DOHH2 (cell line): ENCODE results near the gene BDH1.

Source experiments
- H3F3A ChIP-seq: fragments of 200-600 bp; sonication (generic), shearing (Covaris generic); 2 replicates; pipeline ENCODE4 v1.6.0; 2016; ENCODE audit warnings: antibody characterized with exemption, mild to moderate bottlenecking; ENCODE audit not compliant: control insufficient read depth, insufficient read depth
- H3K27ac ChIP-seq: fragments of 200-600 bp; sonication (generic); 2 replicates; pipeline ENCODE4 v1.5.1; 2014; ENCODE audit warnings: low read depth, mild to moderate bottlenecking, low read length, moderate library complexity
- H3K27me3 ChIP-seq: fragments of 200-600 bp; sonication (generic); 2 replicates; pipeline ENCODE4 v1.6.1; 2014; ENCODE audit warnings: mild to moderate bottlenecking, low read length, mixed read lengths; ENCODE audit not compliant: control insufficient read depth
- H3K36me3 ChIP-seq: fragments of 200-600 bp; sonication (generic); 2 replicates; pipeline ENCODE4 v1.6.1; 2014; ENCODE audit warnings: mild to moderate bottlenecking, low read length, moderate library complexity, mixed read lengths; ENCODE audit not compliant: control insufficient read depth
- H3K4me1 ChIP-seq: fragments of 200-600 bp; sonication (generic); 2 replicates; pipeline ENCODE4 v1.6.1; 2014; ENCODE audit warnings: mild to moderate bottlenecking, low read length, mixed read lengths; ENCODE audit not compliant: control insufficient read depth
- H3K4me2 ChIP-seq: fragments of 200-600 bp; sonication (generic); 2 replicates; pipeline ENCODE4 v1.6.0; 2014; ENCODE audit warnings: mild to moderate bottlenecking, low read length, moderate library complexity
- H3K4me3 ChIP-seq: fragments of 200-600 bp; sonication (generic); 2 replicates; pipeline ENCODE4 v1.5.1; 2014; ENCODE audit warnings: mild to moderate bottlenecking, low read length, mixed read lengths
- H3K79me2 ChIP-seq: fragments of 200-600 bp; sonication (generic); 2 replicates; pipeline ENCODE4 v1.6.1; 2014; ENCODE audit warnings: mild to moderate bottlenecking, low read length, mixed read lengths; ENCODE audit not compliant: control insufficient read depth
- H3K9me2 ChIP-seq: fragments of 200-600 bp; sonication (generic); replicated peaks from 2 replicates; pipeline ENCODE4 v1.6.1; 2014; ENCODE audit warnings: mild to moderate bottlenecking, low read length, mixed read lengths; ENCODE audit not compliant: control insufficient read depth
- H3K9me3 ChIP-seq: fragments of 200-600 bp; sonication (generic); 2 replicates; pipeline ENCODE4 v1.6.1; 2014; ENCODE audit warnings: antibody characterized with exemption, low read length, mixed read lengths; ENCODE audit not compliant: control insufficient read depth, insufficient read depth
- H4K20me1 ChIP-seq: fragments of 200-600 bp; sonication (generic); 2 replicates; pipeline ENCODE4 v1.6.0; 2014; ENCODE audit warnings: low read depth, mild to moderate bottlenecking, antibody characterized with exemption, low read length, moderate library complexity; ENCODE audit not compliant: control insufficient read depth, insufficient read depth
- EZH2phosphoT487 ChIP-seq: fragments of 200-600 bp; sonication (generic); IDR thresholded peaks from 2 replicates; pipeline ENCODE4 v1.6.1; 2017; ENCODE audit warnings: borderline replicate concordance, mild to moderate bottlenecking, antibody characterized with exemption, low read length, moderate library complexity, mixed read lengths
- TF ChIP-seq, protein P1 (sequence below): fragments of 200-600 bp; sonication (generic); IDR thresholded peaks from one replicate; pipeline ENCODE4 v1.5.1; 2014; ENCODE audit warnings: antibody characterized with exemption, mild to moderate bottlenecking, low read depth, low read length; ENCODE audit not compliant: poor library complexity, severe bottlenecking

Gene BDH1

DNA sequence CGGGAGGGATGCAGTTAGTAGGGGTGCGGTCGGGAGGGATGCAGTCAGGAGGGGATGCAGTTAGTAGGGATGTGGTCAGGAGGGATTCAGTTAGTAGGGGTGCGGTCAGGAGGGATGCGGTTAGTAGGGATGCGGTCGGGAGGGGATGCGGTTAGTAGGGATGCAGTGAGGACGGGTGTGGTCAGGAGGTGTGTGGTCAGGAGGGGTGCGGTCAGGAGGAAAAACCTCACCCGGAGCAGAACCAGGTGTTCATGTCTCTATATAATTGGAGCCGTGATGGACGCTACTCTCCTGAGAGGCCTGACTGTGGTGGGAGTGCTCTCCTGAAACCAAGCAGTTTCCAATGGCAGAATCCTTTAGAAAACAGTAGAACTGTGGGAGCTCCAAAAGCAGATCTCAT is 95.8 kb downstream of the BDH1 start:
- H3K27ac ChIP-seq, result no peak overlapping the region
- H3K36me3 ChIP-seq, result no peaks in the 10 kb centered on the region
- H3K27me3 ChIP-seq, result peaks cover 25% of the 10 kb centered on the region
- H3K79me2 ChIP-seq, result no peaks in the 10 kb centered on the region
- H3F3A ChIP-seq, result peaks cover 10% of the 10 kb centered on the region
- no peaks in the 10 kb centered on the region for H3K9me3 ChIP-seq
- TF ChIP-seq EZH2phosphoT487, result no peak
- TF ChIP-seq, protein P1, sequence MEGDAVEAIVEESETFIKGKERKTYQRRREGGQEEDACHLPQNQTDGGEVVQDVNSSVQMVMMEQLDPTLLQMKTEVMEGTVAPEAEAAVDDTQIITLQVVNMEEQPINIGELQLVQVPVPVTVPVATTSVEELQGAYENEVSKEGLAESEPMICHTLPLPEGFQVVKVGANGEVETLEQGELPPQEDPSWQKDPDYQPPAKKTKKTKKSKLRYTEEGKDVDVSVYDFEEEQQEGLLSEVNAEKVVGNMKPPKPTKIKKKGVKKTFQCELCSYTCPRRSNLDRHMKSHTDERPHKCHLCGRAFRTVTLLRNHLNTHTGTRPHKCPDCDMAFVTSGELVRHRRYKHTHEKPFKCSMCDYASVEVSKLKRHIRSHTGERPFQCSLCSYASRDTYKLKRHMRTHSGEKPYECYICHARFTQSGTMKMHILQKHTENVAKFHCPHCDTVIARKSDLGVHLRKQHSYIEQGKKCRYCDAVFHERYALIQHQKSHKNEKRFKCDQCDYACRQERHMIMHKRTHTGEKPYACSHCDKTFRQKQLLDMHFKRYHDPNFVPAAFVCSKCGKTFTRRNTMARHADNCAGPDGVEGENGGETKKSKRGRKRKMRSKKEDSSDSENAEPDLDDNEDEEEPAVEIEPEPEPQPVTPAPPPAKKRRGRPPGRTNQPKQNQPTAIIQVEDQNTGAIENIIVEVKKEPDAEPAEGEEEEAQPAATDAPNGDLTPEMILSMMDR, result no peak
- H3K4me1 ChIP-seq, result peaks cover 15% of the 10 kb centered on the region
- no peaks in the 10 kb centered on the region for H3K9me2 ChIP-seq
- no peak overlapping the region for H3K4me3 ChIP-seq
- no peak overlapping the region for H3K4me2 ChIP-seq
- no peaks in the 10 kb centered on the region for H4K20me1 ChIP-seq
